ENCODE results near the gene TRIM14. TPM values are rescaled to one million over a fixed set of nuclear protein-coding genes. Genes with fewer than 3 reads are reported as not detected.
A peak's percentile ranks its signal among the peaks of the same experiment; 100 is the strongest.
"Not testable (repeated sequence)": the region's sequence is repeated elsewhere in the genome, so short reads cannot be mapped to it uniquely, and the experiment has no call there.

The TRIM14 gene
- total RNA-seq, 1 donor from 2014 or later = 2.2 TPM

- DNase-seq = no peak
Measured at GRCh38 chr9:98046180-98046543, 72.9 kb downstream of the TRIM14 start.

GRCh38 chr9:98045234-98046179 is 73.5 kb downstream of the TRIM14 start:
- no peak for DNase-seq

DNA sequence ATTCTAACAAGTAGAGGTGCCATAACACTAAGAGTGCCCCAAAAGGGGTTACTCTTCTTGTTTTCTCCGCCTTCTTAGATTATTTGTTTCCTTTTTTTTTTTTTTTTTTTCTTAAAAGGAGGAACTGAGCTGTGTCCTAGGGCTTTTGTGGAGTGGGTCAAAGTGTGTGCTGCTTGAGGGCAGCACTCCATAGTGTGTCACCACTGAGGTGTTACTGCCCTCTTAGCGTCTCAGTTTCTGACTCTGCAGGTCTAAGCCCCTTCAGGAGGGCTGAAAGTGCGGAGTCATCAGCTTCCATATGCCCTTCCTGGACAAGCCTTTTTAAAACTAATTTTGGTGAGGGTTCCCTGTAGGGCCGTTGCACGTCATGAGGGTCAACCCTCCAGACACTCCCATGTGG is 75.1 kb downstream of the TRIM14 start:
- DNase-seq = no peak

- no peak for DNase-seq
Measured at GRCh38 chr9:98040212-98040611, 78.8 kb downstream of the TRIM14 start.

- DNase-seq = no peak
Measured at GRCh38 chr9:98039607-98040017, 79.4 kb downstream of the TRIM14 start.

- no peak for DNase-seq
Measured at GRCh38 chr9:98038958-98039357, 80.1 kb downstream of the TRIM14 start.

GRCh38 chr9:98037357-98037756 is 81.7 kb downstream of the TRIM14 start:
- DNase-seq = no peak

- peak; percentile 52 for DNase-seq
Measured at GRCh38 chr9:98034593-98035546, 84.2 kb downstream of the TRIM14 start.

- DNase-seq = no peak
Measured at GRCh38 chr9:98031935-98032334, 87.1 kb downstream of the TRIM14 start.

DNA sequence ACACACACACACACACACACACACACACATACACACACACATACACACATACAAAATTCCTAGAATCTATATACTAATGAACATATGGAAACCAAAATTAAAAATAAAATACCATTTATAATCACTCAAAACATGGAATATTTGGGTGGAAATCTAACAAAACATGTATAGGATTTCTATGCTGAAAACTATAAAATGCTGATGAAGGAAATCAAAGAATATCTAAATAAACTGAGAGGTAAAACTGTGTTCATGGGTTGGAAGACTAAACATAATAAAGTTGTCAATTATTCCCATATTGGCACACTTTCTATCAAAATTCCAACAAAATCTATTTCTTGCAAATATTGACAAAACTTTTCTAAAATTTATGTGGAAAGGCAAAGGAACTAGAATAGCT is 87.9 kb downstream of the TRIM14 start:
- no peak for DNase-seq

DNA sequence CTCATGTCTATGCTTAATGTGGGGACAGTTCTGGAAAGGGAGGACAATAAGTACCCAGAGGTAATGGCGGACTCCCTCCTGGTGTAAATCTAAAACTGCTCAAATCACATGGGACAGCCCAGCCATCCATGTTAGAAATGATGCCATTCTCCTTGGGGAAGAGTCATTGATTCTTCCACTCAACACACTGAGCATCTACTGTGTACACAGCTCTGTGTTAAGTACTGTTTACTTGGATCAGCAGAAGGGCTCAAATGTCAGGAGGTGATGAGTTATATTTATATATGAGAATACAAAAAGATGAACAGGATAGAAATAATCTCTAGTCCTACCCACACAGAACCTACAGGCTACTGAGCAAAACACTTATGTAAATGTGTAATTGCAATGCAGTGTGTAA is 94.3 kb downstream of the TRIM14 start:
- DNase-seq = no peak

GRCh38 chr9:98022447-98022846 is 96.6 kb downstream of the TRIM14 start:
- no peak for DNase-seq

DNA sequence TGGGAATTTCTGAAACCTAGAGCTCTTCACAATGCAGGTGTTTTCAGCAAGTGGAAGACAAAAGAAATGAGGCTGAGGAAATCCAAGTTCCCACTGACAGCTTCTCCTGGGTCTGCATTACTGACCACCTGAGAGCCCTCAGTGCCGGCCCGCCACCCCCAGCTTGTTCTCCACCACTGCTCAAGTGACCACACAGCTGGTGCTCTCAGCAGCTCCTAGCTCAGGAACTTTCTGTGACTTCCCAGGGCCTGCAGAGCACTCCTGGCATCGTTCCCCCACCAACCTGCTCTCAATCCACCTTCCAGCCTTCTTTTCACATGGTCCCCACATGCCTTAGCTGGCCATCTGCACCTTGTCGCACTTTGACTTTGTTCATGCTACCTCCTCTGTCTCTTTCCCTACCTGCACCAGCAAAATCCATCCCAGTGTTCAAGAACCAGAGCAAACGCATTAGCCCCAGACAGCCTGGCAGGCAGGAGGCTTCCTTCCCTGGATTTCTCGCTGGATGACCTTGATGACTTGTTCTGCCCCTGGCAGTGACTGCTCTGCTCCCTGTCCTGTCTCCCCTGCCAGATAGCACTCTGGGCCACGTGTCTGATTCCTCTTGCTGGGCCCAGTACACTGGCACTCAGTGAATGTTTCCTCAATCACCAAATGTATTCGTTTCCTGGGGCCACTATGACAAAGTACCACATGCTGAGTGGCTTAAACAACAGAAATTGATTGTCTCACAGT is 97.5 kb downstream of the TRIM14 start:
- DNase-seq = no peak

DNA sequence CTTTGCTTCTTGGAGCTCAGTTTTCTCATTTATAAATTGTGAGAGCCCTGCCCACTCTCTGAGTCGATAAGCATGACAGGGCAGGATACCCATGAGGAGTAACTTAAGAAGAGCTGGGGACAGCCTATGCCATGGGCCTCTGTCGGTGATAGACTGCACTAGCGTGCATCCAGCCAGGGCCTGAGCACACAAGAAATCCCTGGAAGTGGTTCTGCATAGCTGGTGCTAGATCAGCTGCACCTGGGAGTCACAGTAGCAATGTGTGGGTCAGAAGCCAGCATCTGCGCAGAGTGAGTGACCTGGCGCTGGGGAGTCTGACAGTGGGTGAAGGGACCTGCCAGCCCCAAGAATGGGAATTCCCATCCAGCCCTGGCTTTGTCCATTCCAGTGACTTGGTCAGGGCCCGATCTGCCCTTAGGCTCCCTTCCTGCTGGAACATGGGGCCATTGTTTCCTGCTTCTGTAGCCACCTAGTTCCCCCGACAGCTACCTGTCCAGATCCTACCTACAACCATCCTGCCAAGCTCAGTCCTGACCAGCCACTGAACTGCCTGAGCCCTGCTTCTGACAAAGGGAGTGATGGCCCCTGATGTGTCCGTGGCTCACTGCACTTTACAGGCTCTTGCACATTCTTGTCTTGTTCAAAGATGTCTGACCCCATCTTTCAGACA is 98.4 kb downstream of the TRIM14 start:
- DNase-seq = no peak

GRCh38 chr9:98019869-98020268 is 99.2 kb downstream of the TRIM14 start:
- not testable (repeated sequence) for DNase-seq

Small RNA genes within 50 kb of the gene (small RNA-seq; reads per million reads assigned to genes)
- gene RF00017 (not detected), gene RNU6-918P (not detected)

Other genes with a start within 250 kb of the TRIM14 start
- gene TRMO, start 196.7 kb downstream of the TRIM14 start, total RNA-seq = 14.7 TPM
- gene HEMGN, start 181.1 kb downstream of the TRIM14 start, total RNA-seq = 3.9 TPM
- 3.9 TPM for gene ANP32B, start 135.9 kb downstream of the TRIM14 start, total RNA-seq
- 20.9 TPM for gene NANS, start 62.5 kb downstream of the TRIM14 start, total RNA-seq
- 5.1 TPM for gene CORO2A, start 73.4 kb upstream of the TRIM14 start, total RNA-seq
- gene TBC1D2, start 136.4 kb upstream of the TRIM14 start, total RNA-seq = 1.9 TPM